HCT116 (cell line): ENCODE results near the gene MATCAP1. TPM values are rescaled to one million over a fixed set of nuclear protein-coding genes. Genes with fewer than 3 reads are reported as not detected.

Experiments
- ATAC-seq: fragments of 200-7000 bp; cut with Tn5 transposase; 2 replicates; pipeline ENCODE4 v1.9.1; 2020; ENCODE audit warnings: mild to moderate bottlenecking, moderate library complexity
- BruUV-seq: library from RNA; stranded (reverse); fragments of 400-500 nt; replicated peaks from 2 replicates; lab custom pipeline; 2021; lab: Mats Ljungman, UMichigan
- CTCF ChIA-PET: fragments of 300-600 bp; sonication (Branson Sonifier 250); formaldehyde crosslinking; loops from one replicate; lab custom pipeline; 2021; ENCODE audit warnings: antibody characterized with exemption; lab: Charles Lee
- POLR2A ChIA-PET: fragments of 300-600, 350-600 bp; sonication (Branson Sonifier 250); formaldehyde crosslinking; loops from one replicate; lab custom pipeline; 2021; ENCODE audit warnings: antibody characterized with exemption; lab: Charles Lee
- RAD21 ChIA-PET, 2 experiments: fragments of 300-600 bp; sonication (Branson Sonifier 250); formaldehyde crosslinking; loops; one replicate each; lab custom pipeline; 2023; ENCODE audit warnings: low total read pairs in 2 of 2; ENCODE audit not compliant: uncharacterized antibody in 2 of 2, unreplicated experiment in 2 of 2, low non-redundant PET in 1 of 2; lab: Charles Lee
- DNase-seq: peaks from one replicate; pipeline ENCODE4 v3.0.0-alpha.2; 2010; ENCODE audit warnings: low read depth, low spot score
- H2AFZ ChIP-seq: fragments of 200-600 bp; shearing (Covaris generic), sonication (generic); 2 replicates; pipeline ENCODE4 v1.6.1; 2017; ENCODE audit warnings: low read depth, mixed run types, mixed read lengths, antibody characterized with exemption, low read length; ENCODE audit not compliant: poor library complexity, severe bottlenecking
- H3K27ac ChIP-seq: 2 replicates; pipeline ENCODE4 v1.5.1; 2012; ENCODE audit warnings: low read depth, low read length
- H3K27me3 ChIP-seq: fragments of 200-600 bp; sonication (generic); 2 replicates; pipeline ENCODE4 v1.6.1; 2016; ENCODE audit warnings: mixed run types, low read length, mixed read lengths; ENCODE audit not compliant: insufficient read depth
- H3K36me3 ChIP-seq, 2 experiments: fragments of 200-500 bp in 1 of 2; fragments of 200-600 bp in 1 of 2; sonication (Bioruptor generic) in 1 of 2; sonication (generic) in 1 of 2; 2 replicates each; pipeline versions ENCODE4 v1.5.1 to v1.6.1; 2014 to 2016; ENCODE audit warnings: low read length in 2 of 2, inconsistent platforms in 1 of 2, mixed read lengths in 1 of 2, mixed run types in 1 of 2; ENCODE audit not compliant: insufficient read depth in 2 of 2, control insufficient read depth in 1 of 2
- H3K4me1 ChIP-seq, 2 experiments: fragments of 200-600 bp in 1 of 2; sonication (generic) in 1 of 2; 2 replicates each; pipeline versions ENCODE4 v1.5.1 to v1.6.1; 2012 to 2017; ENCODE audit warnings: low read length in 2 of 2, inconsistent platforms in 1 of 2, mild to moderate bottlenecking in 1 of 2, mixed read lengths in 1 of 2, mixed run types in 1 of 2, moderate library complexity in 1 of 2; ENCODE audit not compliant: insufficient read depth in 2 of 2, control insufficient read depth in 1 of 2
- H3K4me2 ChIP-seq: fragments of 200-600 bp; sonication (generic); 2 replicates; pipeline ENCODE4 v1.6.1; 2017; ENCODE audit warnings: mixed run types, low read length, mixed read lengths
- H3K4me3 ChIP-seq, 2 experiments: fragments of 200-600 bp in 1 of 2; sonication (generic) in 1 of 2; replicated peaks in 1 of 2; 2 replicates each; pipeline ENCODE4 v1.5.1; 2011 to 2016; ENCODE audit warnings: low read length in 2 of 2, control low read depth in 1 of 2, low read depth in 1 of 2, mild to moderate bottlenecking in 1 of 2, mixed read lengths in 1 of 2, mixed run types in 1 of 2
- H3K79me2 ChIP-seq: fragments of 200-600 bp; sonication (generic); 2 replicates; pipeline ENCODE4 v1.6.1; 2017; ENCODE audit warnings: mild to moderate bottlenecking, mixed run types, low read length, moderate library complexity, mixed read lengths; ENCODE audit not compliant: insufficient read depth
- H3K9ac ChIP-seq: fragments of 200-600 bp; sonication (generic); 2 replicates; pipeline ENCODE4 v1.6.1; 2016; ENCODE audit warnings: low read length, mixed read lengths
- H3K9me2 ChIP-seq: fragments of 200-600 bp; sonication (generic), shearing (Covaris generic); 2 replicates; pipeline ENCODE4 v1.6.1; 2017; ENCODE audit warnings: mixed run types, mild to moderate bottlenecking, moderate library complexity; ENCODE audit not compliant: insufficient read depth
- H3K9me3 ChIP-seq, 2 experiments: fragments of 200-500 bp in 1 of 2; fragments of 200-600 bp in 1 of 2; sonication (Bioruptor generic) in 1 of 2; sonication (generic) in 1 of 2; 2 replicates each; pipeline ENCODE4 v1.6.1; 2014 to 2017; ENCODE audit warnings: low read length in 2 of 2, mixed read lengths in 2 of 2, inconsistent platforms in 1 of 2, low read depth in 1 of 2, mild to moderate bottlenecking in 1 of 2, mixed run types in 1 of 2, moderate library complexity in 1 of 2; ENCODE audit not compliant: control insufficient read depth in 1 of 2, insufficient read depth in 1 of 2
- H4K20me1 ChIP-seq: fragments of 200-600 bp; sonication (generic), shearing (Covaris generic); 2 replicates; pipeline ENCODE4 v1.6.1; 2017; ENCODE audit warnings: mixed run types, mild to moderate bottlenecking, moderate library complexity; ENCODE audit not compliant: insufficient read depth
- CEBPB ChIP-seq: IDR thresholded peaks from 2 replicates; pipeline ENCODE4 v1.6.1; 2012; ENCODE audit warnings: low read depth
- POLR2A ChIP-seq: IDR thresholded peaks from 2 replicates; pipeline ENCODE4 v1.7.0; 2011; ENCODE audit warnings: borderline replicate concordance; ENCODE audit not compliant: insufficient read depth, insufficient read length; ENCODE audit errors: extremely low read depth
- POLR2AphosphoS5 ChIP-seq: IDR thresholded peaks from 2 replicates; pipeline ENCODE4 v1.6.1; 2011; ENCODE audit warnings: mild to moderate bottlenecking, low read depth, low read length, moderate library complexity
- SIN3A ChIP-seq: IDR thresholded peaks from 2 replicates; pipeline ENCODE4 v1.6.1; 2012; ENCODE audit warnings: low read depth
- SRF ChIP-seq: IDR thresholded peaks from 2 replicates; pipeline ENCODE4 v1.6.1; 2012; ENCODE audit warnings: low read depth
- TCF7L2 ChIP-seq: IDR thresholded peaks from 2 replicates; pipeline ENCODE4 v1.7.0; 2011; ENCODE audit warnings: borderline replicate concordance, inconsistent platforms; ENCODE audit not compliant: insufficient read depth, insufficient read length; ENCODE audit errors: extremely low read depth
- ZNF274 ChIP-seq: fragments of 200-500 bp; sonication (Bioruptor generic); IDR thresholded peaks from 2 replicates; pipeline ENCODE4 v1.6.1; 2014; ENCODE audit warnings: mild to moderate bottlenecking, low read depth, low read length, inconsistent platforms
- intact Hi-C: fragments of 100-400 bp; cut with micrococcal nuclease; formaldehyde crosslinking; loops from 2 replicates; pipeline ENCODE4 v1.10.0; 2022
- total RNA-seq: library from RNA; stranded (reverse); gene quantifications from one replicate; pipeline ENCODE4 v1.2.1, GENCODE V29; 2021; ENCODE audit not compliant: unreplicated experiment
- TF ChIP-seq, protein P1 (sequence below): IDR thresholded peaks from 2 replicates; pipeline ENCODE4 v1.6.1; 2012; ENCODE audit warnings: low read depth

Gene MATCAP1
- total RNA-seq, 1 experiment from 2014 or later, result 38.7 TPM

DNA sequence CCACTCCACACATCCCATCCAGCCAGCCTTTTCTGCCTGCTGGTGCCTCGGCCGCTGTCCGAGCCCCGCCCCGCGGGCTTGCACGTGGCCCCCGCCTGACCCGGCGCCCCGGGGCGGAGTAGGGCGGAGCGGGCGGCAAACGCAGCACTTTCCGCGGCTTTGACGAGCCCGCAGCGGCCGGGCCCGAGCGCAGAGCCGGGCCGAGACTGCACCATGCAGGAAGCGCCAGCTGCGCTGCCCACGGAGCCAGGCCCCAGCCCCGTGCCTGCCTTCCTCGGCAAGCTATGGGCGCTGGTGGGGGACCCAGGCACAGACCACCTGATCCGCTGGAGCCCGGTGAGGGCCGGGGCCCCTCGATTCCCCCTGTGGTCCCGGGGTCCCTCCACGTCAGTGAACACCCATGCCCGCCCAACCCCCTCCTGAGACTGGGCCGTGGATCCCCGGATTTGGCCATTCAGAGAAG is 19.1 kb downstream of the MATCAP1 start, which contains the start of gene HSF4:
TSS of gene HSF4 (plus strand) at position 147 of the 463 bp plus-strand sequence. CDS start at position 214, 67 bp downstream.
- no peaks in the 10 kb centered on the region for H3K9me2 ChIP-seq
- H3K4me2 ChIP-seq, result peak within 1 kb of the TSS; percentile 65
- no peaks in the 10 kb centered on the region; the same call in 1 of the 2 replicates for H3K79me2 ChIP-seq
- DNase-seq (no peak), ATAC-seq (peak; percentile 42)
- TF ChIP-seq TCF7L2 (peak; percentile 24), ZNF274 (no peak), POLR2AphosphoS5 (peak; percentile 16; the same call in 1 of the 2 replicates), SRF (no peak), SIN3A (no peak), POLR2A (no peak), CEBPB (no peak)
- TF ChIP-seq, protein P1, sequence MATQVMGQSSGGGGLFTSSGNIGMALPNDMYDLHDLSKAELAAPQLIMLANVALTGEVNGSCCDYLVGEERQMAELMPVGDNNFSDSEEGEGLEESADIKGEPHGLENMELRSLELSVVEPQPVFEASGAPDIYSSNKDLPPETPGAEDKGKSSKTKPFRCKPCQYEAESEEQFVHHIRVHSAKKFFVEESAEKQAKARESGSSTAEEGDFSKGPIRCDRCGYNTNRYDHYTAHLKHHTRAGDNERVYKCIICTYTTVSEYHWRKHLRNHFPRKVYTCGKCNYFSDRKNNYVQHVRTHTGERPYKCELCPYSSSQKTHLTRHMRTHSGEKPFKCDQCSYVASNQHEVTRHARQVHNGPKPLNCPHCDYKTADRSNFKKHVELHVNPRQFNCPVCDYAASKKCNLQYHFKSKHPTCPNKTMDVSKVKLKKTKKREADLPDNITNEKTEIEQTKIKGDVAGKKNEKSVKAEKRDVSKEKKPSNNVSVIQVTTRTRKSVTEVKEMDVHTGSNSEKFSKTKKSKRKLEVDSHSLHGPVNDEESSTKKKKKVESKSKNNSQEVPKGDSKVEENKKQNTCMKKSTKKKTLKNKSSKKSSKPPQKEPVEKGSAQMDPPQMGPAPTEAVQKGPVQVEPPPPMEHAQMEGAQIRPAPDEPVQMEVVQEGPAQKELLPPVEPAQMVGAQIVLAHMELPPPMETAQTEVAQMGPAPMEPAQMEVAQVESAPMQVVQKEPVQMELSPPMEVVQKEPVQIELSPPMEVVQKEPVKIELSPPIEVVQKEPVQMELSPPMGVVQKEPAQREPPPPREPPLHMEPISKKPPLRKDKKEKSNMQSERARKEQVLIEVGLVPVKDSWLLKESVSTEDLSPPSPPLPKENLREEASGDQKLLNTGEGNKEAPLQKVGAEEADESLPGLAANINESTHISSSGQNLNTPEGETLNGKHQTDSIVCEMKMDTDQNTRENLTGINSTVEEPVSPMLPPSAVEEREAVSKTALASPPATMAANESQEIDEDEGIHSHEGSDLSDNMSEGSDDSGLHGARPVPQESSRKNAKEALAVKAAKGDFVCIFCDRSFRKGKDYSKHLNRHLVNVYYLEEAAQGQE, result no peak
- H3K9me3 ChIP-seq, result no peaks in the 10 kb centered on the region
- intact Hi-C loops, result no loop called here
- ChIA-PET POLR2A (no interaction called here), RAD21 (no interaction called here), CTCF (no interaction called here)
- H3K4me3 ChIP-seq, result peak within 1 kb of the TSS in 1 of 2 experiments; percentile 26; a peak in 3 of 4 replicates
- no TSS peak for BruUV-seq
- H3K27ac ChIP-seq, result peak within 1 kb of the TSS; percentile 58; the same call in 1 of the 2 replicates
- H3K27me3 ChIP-seq, result no peaks in the 10 kb centered on the region
- no peak within 1 kb of the TSS for H2AFZ ChIP-seq
- peaks cover 25 to 34% of the 10 kb centered on the region in 2 experiments for H3K4me1 ChIP-seq
- H3K36me3 ChIP-seq, result no peaks in the 10 kb centered on the region
- peak within 1 kb of the TSS; percentile 52 for H3K9ac ChIP-seq
- H4K20me1 ChIP-seq, result no peaks in the 10 kb centered on the region
